GM19043 (cell line): ENCODE results near the gene HSPA12A.
A peak's percentile ranks its signal among the peaks of the same experiment; 100 is the strongest.

Source experiments
- ATAC-seq: cut with Tn5 transposase; IDR thresholded peaks from one replicate; pipeline ENCODE4 v1.9.1; 2021; ENCODE audit warnings: low read depth; ENCODE audit not compliant: unreplicated experiment

The HSPA12A gene

GRCh38 chr10:116742367-116743265, at the start of gene HSPA12A:
HSPA12A (minus strand) TSS chr10:116742566; CDS start chr10:116742469, 97 bp downstream.
- peak; percentile 87 for ATAC-seq

- no peak for ATAC-seq
Measured at GRCh38 chr10:116791241-116791640, 48.9 kb upstream of the HSPA12A start.

- ATAC-seq = peak; percentile 89
Measured at GRCh38 chr10:116787893-116788665, 45.7 kb upstream of the HSPA12A start.

- no peak for ATAC-seq
Measured at GRCh38 chr10:116787053-116787659, 44.8 kb upstream of the HSPA12A start.

- no peak for ATAC-seq
Measured at GRCh38 chr10:116785867-116786266, 43.5 kb upstream of the HSPA12A start.

GRCh38 chr10:116785282-116785681, 42.9 kb upstream of the HSPA12A start:
- ATAC-seq = no peak

- no peak for ATAC-seq
Measured at GRCh38 chr10:116784651-116785050, 42.3 kb upstream of the HSPA12A start.

GRCh38 chr10:116784035-116784434, 41.7 kb upstream of the HSPA12A start:
- no peak for ATAC-seq

- no peak for ATAC-seq
Measured at GRCh38 chr10:116783011-116783655, 40.8 kb upstream of the HSPA12A start.

GRCh38 chr10:116781370-116781884, 39.1 kb upstream of the HSPA12A start:
- ATAC-seq = no peak

- no peak for ATAC-seq
Measured at GRCh38 chr10:116780691-116781205, 38.4 kb upstream of the HSPA12A start.

GRCh38 chr10:116779076-116779687, 36.8 kb upstream of the HSPA12A start:
- no peak for ATAC-seq

- no peak for ATAC-seq
Measured at GRCh38 chr10:116777006-116777405, 34.6 kb upstream of the HSPA12A start.

GRCh38 chr10:116775488-116776400, 33.4 kb upstream of the HSPA12A start:
- ATAC-seq = no peak

- ATAC-seq = no peak
Measured at GRCh38 chr10:116774728-116775151, 32.4 kb upstream of the HSPA12A start.

GRCh38 chr10:116772909-116773705, 30.7 kb upstream of the HSPA12A start:
- no peak for ATAC-seq

- no peak for ATAC-seq
Measured at GRCh38 chr10:116771959-116772585, 29.7 kb upstream of the HSPA12A start.
